HS-5 (cell line): ENCODE results near the gene OR5K1.

Experiments
- DNase-seq: peaks from one replicate; pipeline ENCODE4 v3.0.0-alpha.2; 2012; ENCODE audit warnings: low read depth

OR5K1 gene

GRCh38 chr3:98514948-98515347 is 51.9 kb downstream of the OR5K1 start:
- no peak for DNase-seq

DNA sequence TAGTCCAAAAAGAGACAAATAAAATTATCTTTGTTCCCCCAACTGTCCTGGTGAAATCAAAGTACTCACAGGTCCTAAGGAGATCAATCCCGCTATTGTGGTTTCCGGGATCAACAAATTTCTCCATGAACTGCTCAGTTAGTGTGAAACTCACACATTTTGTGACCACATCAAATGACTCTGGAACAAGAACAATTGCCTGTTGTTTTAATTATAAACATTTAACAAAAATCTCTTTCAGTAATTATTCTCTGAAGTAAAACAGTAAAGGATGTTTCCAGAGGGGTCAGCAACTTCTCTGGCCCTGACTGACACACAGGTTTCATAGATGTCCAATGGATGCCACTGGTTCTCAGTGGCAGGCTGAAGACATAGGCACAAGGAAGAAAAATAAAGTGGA is 55.8 kb downstream of the OR5K1 start:
- no peak for DNase-seq

GRCh38 chr3:98519351-98519750 is 56.4 kb downstream of the OR5K1 start:
- no peak for DNase-seq

- peak; percentile 35 for DNase-seq
Measured at GRCh38 chr3:98521897-98522543, 59.0 kb downstream of the OR5K1 start.
